Activated naive CD4-positive, alpha-beta T cell treated with anti-CD3 and anti-CD28 coated beads, Interleukin-2, amount 10 ng/mL, durations not matched to agents 7 days and 5 days (primary cell): ENCODE data around the gene SLC6A12.

Experiments used
- CTCF ChIA-PET: fragments of 350-600 bp; sonication (Branson Sonifier 250); formaldehyde crosslinking; loops from one replicate; lab custom pipeline; 2021; ENCODE audit warnings: antibody characterized with exemption; lab: Charles Lee
- DNase-seq: peaks from one replicate; pipeline ENCODE4 v3.0.0-alpha.2; 2020
- H3K27ac Mint-ChIP-seq: one replicate; pipeline ENCODE4 v1.8.0; 2021; ENCODE audit warnings: mild to moderate bottlenecking, moderate library complexity, mixed read lengths
- H3K27me3 Mint-ChIP-seq: one replicate; pipeline ENCODE4 v1.8.0; 2021; ENCODE audit warnings: mild to moderate bottlenecking, mixed read lengths
- H3K36me3 Mint-ChIP-seq: one replicate; pipeline ENCODE4 v1.8.0; 2021; ENCODE audit warnings: mixed read lengths
- H3K4me1 Mint-ChIP-seq: one replicate; pipeline ENCODE4 v1.8.0; 2021; ENCODE audit warnings: mixed read lengths
- H3K4me3 Mint-ChIP-seq: one replicate; pipeline ENCODE4 v1.8.0; 2021; ENCODE audit warnings: mild to moderate bottlenecking, moderate library complexity, mixed read lengths
- H3K9me3 Mint-ChIP-seq: one replicate; pipeline ENCODE4 v1.8.0; 2021; ENCODE audit warnings: mixed read lengths

SLC6A12 gene

DNA sequence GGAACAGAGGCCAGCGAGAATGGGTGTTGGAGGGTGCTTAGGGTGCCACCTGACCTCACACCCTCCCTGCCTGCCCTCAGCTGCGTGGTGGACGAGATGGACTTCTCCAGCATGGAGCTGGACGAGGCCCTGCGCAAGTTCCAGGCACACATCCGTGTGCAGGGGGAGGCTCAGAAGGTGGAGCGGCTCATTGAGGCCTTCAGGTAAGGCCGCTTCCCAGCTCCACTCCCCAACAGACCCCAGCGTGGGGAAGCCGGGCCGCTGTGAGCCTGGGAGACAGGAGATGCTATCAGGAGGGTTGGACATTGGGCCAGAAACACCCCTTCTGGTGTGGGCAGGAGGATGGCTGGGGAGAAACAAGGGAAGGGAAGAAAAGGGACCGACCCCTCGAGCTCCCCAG, 57.0 kb downstream of the SLC6A12 start:
- no peaks in the 10 kb centered on the region for H3K9me3 Mint-ChIP-seq
- DNase-seq: no peak
- H3K27ac Mint-ChIP-seq: no peak overlapping the region
- H3K27me3 Mint-ChIP-seq: no peaks in the 10 kb centered on the region
- CTCF ChIA-PET: no interaction called here
- H3K36me3 Mint-ChIP-seq: no peaks in the 10 kb centered on the region
- H3K4me3 Mint-ChIP-seq: no peak overlapping the region
- peaks cover 2% of the 10 kb centered on the region for H3K4me1 Mint-ChIP-seq

DNA sequence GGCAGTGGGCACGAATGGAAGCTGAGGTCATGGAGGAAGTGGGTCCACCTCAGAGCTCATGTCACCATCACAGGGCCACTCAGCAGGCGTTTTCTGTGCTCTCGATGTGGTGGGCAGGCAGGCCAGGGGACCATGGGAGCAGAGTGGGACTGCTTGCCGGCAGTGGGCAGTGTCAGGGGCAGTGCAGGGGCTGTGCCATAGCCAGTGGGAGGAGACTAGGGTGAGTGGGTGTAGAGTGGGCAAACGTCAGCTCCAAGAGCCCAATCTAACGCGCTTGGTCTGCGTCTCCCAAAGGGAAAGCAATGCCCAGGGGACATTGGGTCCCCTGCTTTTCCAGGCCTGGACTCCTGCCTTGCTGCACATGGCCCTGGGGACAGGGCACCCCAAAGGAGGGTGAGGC, 58.3 kb downstream of the SLC6A12 start:
- Mint-ChIP-seq H3K36me3 (no peaks in the 10 kb centered on the region), H3K9me3 (no peaks in the 10 kb centered on the region), H3K4me1 (peaks cover 2% of the 10 kb centered on the region), H3K27me3 (peaks cover 3% of the 10 kb centered on the region), H3K4me3 (no peak overlapping the region), H3K27ac (no peak overlapping the region)
- no peak for DNase-seq
- CTCF ChIA-PET: no interaction called here

DNA sequence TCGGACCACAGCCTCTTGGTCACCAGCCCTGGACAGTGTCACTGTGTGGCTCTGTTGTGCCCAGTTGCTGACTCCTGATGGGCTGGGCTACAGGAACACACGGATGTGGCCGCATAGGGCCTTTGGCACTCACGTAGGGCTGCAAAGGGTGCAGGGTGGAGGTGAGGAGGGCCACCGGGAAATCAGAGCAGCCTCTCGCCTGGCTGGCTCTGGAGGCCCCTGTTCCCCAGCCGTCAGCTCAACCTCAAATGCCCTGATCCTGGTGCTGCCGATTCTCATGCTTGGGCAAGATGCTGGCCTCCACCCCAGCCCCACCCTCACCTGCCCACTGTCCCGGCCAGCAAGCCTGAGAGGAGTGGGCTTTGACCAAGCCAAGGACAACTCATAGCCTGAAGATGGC, 59.0 kb downstream of the SLC6A12 start:
- CTCF ChIA-PET: no interaction called here
- no peak for DNase-seq
- Mint-ChIP-seq H3K4me1 (peaks cover 2% of the 10 kb centered on the region), H3K4me3 (no peak overlapping the region), H3K9me3 (no peaks in the 10 kb centered on the region), H3K27ac (no peak overlapping the region), H3K36me3 (no peaks in the 10 kb centered on the region), H3K27me3 (peaks cover 3% of the 10 kb centered on the region)

DNA sequence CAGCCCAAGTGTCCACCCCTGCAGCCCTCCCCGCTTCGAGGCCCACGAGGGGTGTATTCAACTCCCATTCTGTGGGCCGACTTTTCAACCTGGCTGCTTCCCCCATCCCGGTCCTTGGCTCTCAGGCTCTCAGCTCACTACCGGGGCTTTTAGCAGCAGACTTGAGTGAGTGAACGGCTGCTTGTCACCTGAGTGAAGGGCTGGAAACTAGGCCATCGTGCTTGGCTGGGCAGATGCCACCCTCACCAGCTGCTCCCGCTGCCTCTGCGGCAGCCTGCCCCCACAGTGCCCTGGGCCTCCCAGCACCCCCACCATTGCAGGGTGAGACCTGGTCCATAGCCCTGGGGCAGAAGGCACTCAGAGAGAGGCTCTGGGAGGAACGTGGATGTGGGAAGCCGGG, 59.9 kb downstream of the SLC6A12 start:
- Mint-ChIP-seq H3K27ac (no peak overlapping the region), H3K27me3 (peaks cover 8% of the 10 kb centered on the region), H3K36me3 (no peaks in the 10 kb centered on the region), H3K4me1 (peaks cover 2% of the 10 kb centered on the region), H3K9me3 (no peaks in the 10 kb centered on the region), H3K4me3 (no peak overlapping the region)
- no peak for DNase-seq
- CTCF ChIA-PET: interaction anchor here (1.6 kb wide), 1 partner anchor 9 kb away, joined by 5 read pairs; no protein-coding TSS in a partner anchor

DNA sequence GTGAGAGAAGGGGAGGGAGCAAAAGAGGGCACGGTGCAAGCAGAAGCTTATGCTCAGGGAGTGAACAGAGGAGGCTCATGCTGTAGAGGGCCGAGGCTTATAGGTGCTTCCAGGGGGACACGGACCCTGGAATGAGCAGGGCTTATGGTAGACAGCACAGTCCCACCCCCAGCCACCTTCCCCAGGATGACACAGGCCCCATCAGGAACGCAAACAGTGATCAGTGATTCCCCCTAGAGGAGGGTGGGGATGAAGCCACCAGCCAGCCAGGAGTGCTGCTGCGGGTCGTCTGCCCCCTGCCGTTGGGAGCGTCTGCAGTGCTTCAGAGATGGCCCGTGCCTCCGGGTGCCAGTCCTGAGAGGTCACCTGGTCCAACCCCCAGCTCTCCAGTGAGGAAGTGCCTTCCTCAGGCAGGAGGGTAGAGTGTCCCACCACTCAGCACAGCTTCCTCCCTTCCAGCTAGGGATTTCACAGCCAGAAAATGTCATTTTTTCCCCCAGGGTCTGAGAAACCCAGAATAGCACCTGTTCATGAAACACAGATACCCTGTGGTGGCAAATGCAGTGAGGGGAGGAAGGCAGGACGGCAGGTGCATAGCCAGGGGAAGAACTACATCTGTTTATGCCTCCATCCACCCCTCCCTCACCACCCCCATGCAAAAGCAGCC, 60.7 kb downstream of the SLC6A12 start:
- peaks cover 8% of the 10 kb centered on the region for H3K27me3 Mint-ChIP-seq
- H3K4me3 Mint-ChIP-seq: no peak overlapping the region
- H3K9me3 Mint-ChIP-seq: no peaks in the 10 kb centered on the region
- H3K27ac Mint-ChIP-seq: no peak overlapping the region
- peak; percentile 71 for DNase-seq
- no peaks in the 10 kb centered on the region for H3K36me3 Mint-ChIP-seq
- CTCF ChIA-PET: interaction anchor here (0.7 to 1.6 kb wide), 6 partner anchors 9 to 50 kb away, joined by 3 to 5 read pairs (median 4); no protein-coding TSS in a partner anchor
- H3K4me1 Mint-ChIP-seq: peaks cover 2% of the 10 kb centered on the region

DNA sequence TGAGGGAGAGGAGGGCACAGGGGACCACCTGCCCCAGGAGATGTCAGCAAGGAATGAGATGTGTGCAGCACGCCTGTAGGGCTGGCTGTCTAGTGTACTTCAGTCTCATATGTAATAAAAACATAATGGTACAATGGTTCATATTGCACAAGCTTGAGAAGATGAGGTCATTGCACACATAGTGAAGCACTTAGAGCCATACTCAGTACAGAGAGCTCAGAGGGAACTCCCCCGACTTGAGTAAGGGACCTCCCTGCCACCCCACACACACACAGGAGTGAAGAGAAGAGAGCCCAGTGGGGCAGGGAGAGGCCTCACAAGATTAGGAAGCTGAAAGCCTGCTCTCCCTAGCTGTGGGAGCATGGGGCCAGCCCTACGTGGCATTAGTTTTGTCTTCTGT, 61.5 kb downstream of the SLC6A12 start:
- Mint-ChIP-seq H3K27me3 (peaks cover 8% of the 10 kb centered on the region), H3K36me3 (no peaks in the 10 kb centered on the region), H3K4me3 (no peak overlapping the region), H3K27ac (no peak overlapping the region), H3K9me3 (no peaks in the 10 kb centered on the region), H3K4me1 (peaks cover 2% of the 10 kb centered on the region)
- no peak for DNase-seq
- CTCF ChIA-PET: interaction anchor here (0.7 to 1.6 kb wide), 6 partner anchors 8 to 51 kb away, joined by 3 to 5 read pairs (median 4); no protein-coding TSS in a partner anchor

DNA sequence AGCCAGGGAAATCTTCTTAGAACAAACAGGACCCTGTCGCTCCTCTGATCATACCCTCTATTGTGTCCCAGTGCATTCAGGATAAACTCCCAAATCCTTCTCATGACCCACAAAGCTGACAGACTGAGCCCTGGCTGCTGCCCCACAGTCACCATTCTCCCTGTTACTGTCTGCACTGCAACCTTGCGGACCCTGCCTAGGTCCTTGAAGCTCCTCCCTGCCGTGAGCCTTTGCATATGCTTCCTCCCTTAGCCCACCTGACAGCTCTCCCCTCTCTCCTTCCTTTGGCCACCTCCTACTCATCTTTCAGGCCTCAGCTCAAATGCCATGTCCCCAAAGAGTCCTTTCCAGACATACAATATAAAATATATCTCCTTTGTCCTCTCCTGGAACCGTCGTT, 62.4 kb downstream of the SLC6A12 start:
- Mint-ChIP-seq H3K27me3 (peaks cover 8% of the 10 kb centered on the region), H3K4me1 (peaks cover 2% of the 10 kb centered on the region)
- CTCF ChIA-PET: no interaction called here

DNA sequence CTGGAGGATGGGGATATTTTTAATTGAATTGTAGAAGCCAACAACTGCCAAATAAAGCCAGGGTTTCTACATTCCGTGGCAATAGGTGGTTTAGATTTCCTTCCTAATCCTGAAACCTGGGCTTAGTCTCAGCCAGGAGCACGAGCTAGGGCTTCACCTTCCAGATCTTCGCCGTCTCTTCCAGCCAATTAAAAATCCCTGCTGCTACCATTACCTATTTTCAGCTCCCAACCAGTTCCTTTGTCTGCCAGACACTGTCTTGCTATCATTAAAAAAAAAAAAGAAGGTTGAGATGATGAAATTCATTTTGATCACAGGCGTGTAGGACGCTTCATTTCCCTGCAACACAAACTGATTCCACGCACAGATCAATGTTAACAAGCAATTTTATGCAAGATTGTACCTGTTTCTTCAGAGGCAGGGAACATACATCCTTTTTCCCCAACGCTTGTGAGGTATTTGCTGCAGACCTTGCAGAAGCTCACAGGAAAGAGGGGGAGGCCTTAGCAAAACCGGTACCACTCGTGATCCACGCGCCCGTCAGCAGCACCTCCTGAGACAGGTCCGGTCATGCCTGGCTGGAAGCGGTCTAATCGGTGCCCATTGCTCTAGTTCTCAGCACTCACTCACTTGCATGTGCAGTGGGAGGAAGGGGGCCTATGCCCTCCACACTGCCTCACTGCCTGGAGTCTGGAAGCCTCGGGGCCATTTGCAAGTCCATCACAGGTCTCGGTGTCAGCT, 65.1 kb downstream of the SLC6A12 start:
- CTCF ChIA-PET: no interaction called here
- Mint-ChIP-seq H3K9me3 (no peaks in the 10 kb centered on the region), H3K4me3 (no peak overlapping the region), H3K27ac (no peak overlapping the region), H3K36me3 (no peaks in the 10 kb centered on the region), H3K27me3 (peaks cover 8% of the 10 kb centered on the region), H3K4me1 (peaks cover 18% of the 10 kb centered on the region)
- DNase-seq: no peak

More for the DNA sequence above, 62.4 kb downstream of the SLC6A12 start:
- no peaks in the 10 kb centered on the region for H3K36me3 Mint-ChIP-seq
- no peak overlapping the region for H3K27ac Mint-ChIP-seq
- no peak overlapping the region for H3K4me3 Mint-ChIP-seq
- no peak for DNase-seq
- no peaks in the 10 kb centered on the region for H3K9me3 Mint-ChIP-seq

DNA sequence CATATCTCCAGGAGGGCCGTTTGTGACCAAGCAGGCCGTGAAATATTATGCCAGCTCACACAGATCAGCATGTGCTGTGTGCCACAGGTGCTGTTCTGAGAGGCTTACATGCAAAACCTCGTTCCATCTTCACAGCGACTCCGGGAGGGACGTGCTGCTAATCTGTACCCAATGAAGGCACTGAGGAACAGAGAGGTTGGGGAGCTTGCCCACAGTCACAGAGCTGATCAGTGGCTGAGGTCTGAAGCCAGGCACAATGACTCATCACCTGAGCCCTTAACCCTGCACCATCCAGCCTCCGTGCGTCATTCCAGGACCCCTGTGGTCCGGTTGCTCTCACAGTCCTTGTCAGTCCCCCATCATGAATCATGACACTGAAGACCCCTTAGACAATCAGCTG, 66.7 kb downstream of the SLC6A12 start:
- DNase-seq: no peak
- Mint-ChIP-seq H3K4me3 (no peak overlapping the region), H3K9me3 (no peaks in the 10 kb centered on the region), H3K4me1 (peaks cover 19% of the 10 kb centered on the region), H3K36me3 (no peaks in the 10 kb centered on the region), H3K27ac (no peak overlapping the region), H3K27me3 (peaks cover 12% of the 10 kb centered on the region)
- CTCF ChIA-PET: no interaction called here

DNA sequence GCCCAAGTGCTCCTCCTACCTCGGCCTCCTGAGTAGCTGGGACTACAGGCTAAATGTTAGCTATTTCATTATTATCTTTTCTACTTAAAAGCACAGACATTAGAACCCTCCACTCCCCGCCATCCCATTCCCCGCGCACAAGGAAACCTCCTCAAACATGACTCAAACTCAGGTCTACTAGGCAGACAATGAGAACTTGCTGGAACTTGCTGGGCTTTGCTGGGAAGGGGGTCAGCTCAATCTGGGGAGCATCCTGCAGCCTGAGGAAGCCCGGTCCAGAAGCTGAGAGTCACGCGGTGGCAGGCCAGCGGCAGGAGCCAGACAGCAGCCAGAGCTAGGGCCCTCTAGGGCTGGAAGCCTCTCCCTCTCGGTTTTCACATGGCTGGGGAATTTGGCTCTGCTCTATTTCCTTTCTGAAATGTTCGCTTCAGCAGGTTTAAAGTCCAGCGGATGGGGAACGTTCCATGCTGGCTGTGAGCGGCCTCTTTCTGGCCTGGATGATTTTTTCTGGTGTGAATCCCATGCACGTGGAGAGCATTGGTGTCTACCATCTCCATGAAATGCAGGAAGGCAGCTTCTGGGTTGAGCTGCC, 68.5 kb downstream of the SLC6A12 start:
- peak overlapping the region; percentile 81 for H3K27ac Mint-ChIP-seq
- no peaks in the 10 kb centered on the region for H3K36me3 Mint-ChIP-seq
- no peak overlapping the region for H3K4me3 Mint-ChIP-seq
- CTCF ChIA-PET: interaction anchor here (1.2 kb wide), 1 partner anchor 8 kb away, joined by 5 read pairs; no protein-coding TSS in a partner anchor
- H3K4me1 Mint-ChIP-seq: peaks cover 19% of the 10 kb centered on the region
- DNase-seq: no peak
- peaks cover 27% of the 10 kb centered on the region for H3K27me3 Mint-ChIP-seq
- no peaks in the 10 kb centered on the region for H3K9me3 Mint-ChIP-seq

DNA sequence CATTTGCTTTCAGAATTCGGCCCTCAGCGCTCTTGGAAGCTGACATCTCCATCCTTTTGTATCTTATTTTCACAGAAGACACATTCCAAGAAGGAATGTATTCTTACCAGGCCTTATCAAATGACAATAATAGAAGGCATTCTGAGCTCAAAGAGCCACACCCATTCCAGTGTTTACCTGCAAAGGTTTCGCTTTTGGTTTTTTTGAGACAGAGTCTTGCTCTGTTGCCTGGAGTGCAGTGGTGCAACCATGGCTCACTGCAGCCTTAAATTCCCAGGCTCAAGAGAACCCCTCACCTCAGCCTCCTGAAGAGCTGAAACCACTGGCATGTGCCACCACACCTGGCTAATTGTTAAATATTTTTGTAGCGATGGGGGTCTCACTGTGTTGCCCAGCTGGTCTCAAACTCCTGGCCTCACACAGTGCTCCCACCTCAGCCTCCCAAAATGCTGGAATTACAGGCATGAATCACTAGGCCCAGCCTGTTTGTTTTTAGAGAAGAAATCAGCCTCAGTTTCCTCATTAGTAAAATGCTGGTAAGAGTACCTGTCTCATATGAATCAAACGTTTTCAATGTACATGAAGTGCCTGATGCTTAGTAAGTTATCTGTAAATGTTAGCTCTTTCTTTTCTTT, 69.2 kb downstream of the SLC6A12 start:
- peaks cover 19% of the 10 kb centered on the region for H3K4me1 Mint-ChIP-seq
- peaks cover 32% of the 10 kb centered on the region for H3K27me3 Mint-ChIP-seq
- CTCF ChIA-PET: interaction anchor here (1.2 kb wide), 1 partner anchor 8 kb away, joined by 5 read pairs; no protein-coding TSS in a partner anchor
- H3K36me3 Mint-ChIP-seq: no peaks in the 10 kb centered on the region
- H3K9me3 Mint-ChIP-seq: no peaks in the 10 kb centered on the region
- H3K27ac Mint-ChIP-seq: peak overlapping the region; percentile 81
- no peak overlapping the region for H3K4me3 Mint-ChIP-seq
- no peak for DNase-seq

DNA sequence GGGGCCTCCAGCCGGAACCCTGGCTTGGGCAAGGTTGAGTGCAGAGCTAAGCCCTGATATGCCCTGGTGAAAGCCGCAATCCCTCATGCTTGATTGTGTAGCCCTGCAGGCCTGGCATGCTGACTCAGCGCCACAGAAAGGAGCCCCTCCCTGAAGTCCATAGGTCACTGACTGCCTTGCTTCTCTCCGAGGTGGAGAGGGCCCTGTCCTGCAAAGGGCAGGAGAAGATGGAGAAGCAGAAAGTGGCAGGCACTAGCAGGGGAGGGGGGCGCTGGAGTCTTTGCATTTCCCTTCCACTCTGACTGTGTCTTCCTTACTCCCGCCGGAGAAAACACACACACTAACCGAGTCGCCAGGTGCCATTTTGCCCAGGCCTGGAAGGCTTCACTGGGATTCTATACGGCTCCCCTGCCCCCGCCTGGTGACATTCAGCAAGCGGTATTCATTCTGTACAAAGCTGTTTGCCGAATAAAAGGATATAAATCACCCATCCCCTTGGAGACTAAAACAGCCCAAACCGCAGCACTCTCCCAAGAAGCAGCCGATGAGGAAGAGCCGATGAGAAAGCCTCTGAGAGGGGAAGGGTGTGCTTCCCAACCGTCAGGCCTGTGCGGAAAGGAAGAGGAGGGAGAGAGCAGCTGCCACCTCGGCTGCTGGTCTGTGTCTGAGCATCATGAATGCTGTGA, 69.8 kb downstream of the SLC6A12 start:
- DNase-seq: no peak
- Mint-ChIP-seq H3K4me3 (no peak overlapping the region), H3K9me3 (no peaks in the 10 kb centered on the region), H3K4me1 (peaks cover 23% of the 10 kb centered on the region), H3K27me3 (peaks cover 36% of the 10 kb centered on the region), H3K36me3 (no peaks in the 10 kb centered on the region), H3K27ac (peak overlapping the region; percentile 81)
- CTCF ChIA-PET: interaction anchor here (1.2 kb wide), 1 partner anchor 9 kb away, joined by 5 read pairs; no protein-coding TSS in a partner anchor

DNA sequence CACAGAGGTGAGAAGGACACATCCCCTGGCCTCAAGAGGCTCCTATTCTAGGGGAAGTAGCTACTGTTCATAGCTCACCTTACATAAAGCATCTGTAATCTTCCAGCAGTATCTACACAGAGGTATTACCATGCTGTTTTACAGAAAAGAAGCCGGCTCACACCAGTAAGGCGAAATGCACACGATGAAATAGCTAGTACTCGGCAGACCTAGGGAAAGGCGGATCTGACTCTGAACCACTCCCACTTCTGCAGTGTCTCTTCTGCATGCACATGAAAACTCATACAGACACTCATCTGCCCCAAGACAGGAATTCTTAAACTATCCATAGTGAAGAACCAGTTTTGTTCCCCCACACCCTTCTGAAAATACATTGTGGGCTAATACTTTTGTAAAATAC, 73.8 kb downstream of the SLC6A12 start:
- no peaks in the 10 kb centered on the region for H3K9me3 Mint-ChIP-seq
- peak overlapping the region; percentile 2 for H3K4me3 Mint-ChIP-seq
- H3K27ac Mint-ChIP-seq: no peak overlapping the region
- peaks cover 68% of the 10 kb centered on the region for H3K27me3 Mint-ChIP-seq
- DNase-seq: no peak
- H3K4me1 Mint-ChIP-seq: peaks cover 22% of the 10 kb centered on the region
- CTCF ChIA-PET: no interaction called here
- no peaks in the 10 kb centered on the region for H3K36me3 Mint-ChIP-seq
